WTC11 (cell line): ENCODE data around the gene ZNF491. TPM values are rescaled to one million over a fixed set of nuclear protein-coding genes. Genes with fewer than 3 reads are reported as not detected.

ENCODE experiments used
- ATAC-seq: fragments of 200-7000 bp; cut with Tn5 transposase; 2 replicates; pipeline ENCODE4 v1.10.0; 2021; ENCODE audit warnings: mild to moderate bottlenecking, moderate library complexity
- CTCF ChIA-PET: fragments of 300-600 bp; sonication (Branson Sonifier 250); formaldehyde crosslinking; loops from one replicate; lab custom pipeline; 2021; ENCODE audit warnings: antibody characterized with exemption; lab: Charles Lee
- POLR2A ChIA-PET: fragments of 350-600 bp; sonication (Branson Sonifier 250); formaldehyde crosslinking; loops from one replicate; lab custom pipeline; 2021; ENCODE audit warnings: antibody characterized with exemption; lab: Charles Lee
- DNase-seq: peaks from one replicate; pipeline ENCODE4 v3.0.0; 2021; ENCODE audit warnings: low spot score
- H3K27ac Mint-ChIP-seq: 2 replicates; pipeline ENCODE4 v1.8.0; 2021; ENCODE audit warnings: mixed read lengths
- H3K27me3 Mint-ChIP-seq: 2 replicates; pipeline ENCODE4 v1.8.0; 2021; ENCODE audit warnings: low read depth, mild to moderate bottlenecking, moderate library complexity, mixed read lengths
- H3K36me3 Mint-ChIP-seq: 2 replicates; pipeline ENCODE4 v1.8.0; 2021; ENCODE audit warnings: mixed read lengths
- H3K4me1 Mint-ChIP-seq: 2 replicates; pipeline ENCODE4 v1.8.0; 2022; ENCODE audit warnings: mixed read lengths
- H3K4me3 Mint-ChIP-seq: 2 replicates; pipeline ENCODE4 v1.8.0; 2021; ENCODE audit warnings: mild to moderate bottlenecking, moderate library complexity, mixed read lengths
- H3K9me3 Mint-ChIP-seq: 2 replicates; pipeline ENCODE4 v1.8.0; 2021; ENCODE audit warnings: mixed read lengths
- AFF4 ChIP-seq: sonication (generic); formaldehyde crosslinking; IDR thresholded peaks from 2 replicates; pipeline ENCODE4 v1.8.1; 2023; ENCODE audit warnings: mild to moderate bottlenecking, missing genetic modification reagents, borderline replicate concordance
- AR ChIP-seq: fragments of 250-450 bp; sonication (Bioruptor Pico); IDR thresholded peaks from 2 replicates; pipeline ENCODE4 v1.9.0; 2021; ENCODE audit warnings: mild to moderate bottlenecking
- ATF1 ChIP-seq: sonication (generic); formaldehyde crosslinking; IDR thresholded peaks from 2 replicates; pipeline ENCODE4 v1.8.1; 2023; ENCODE audit warnings: mild to moderate bottlenecking, moderate library complexity, missing genetic modification reagents
- CREM ChIP-seq: sonication (generic); formaldehyde crosslinking; IDR thresholded peaks from 2 replicates; pipeline ENCODE4 v1.8.1; 2022; ENCODE audit warnings: mild to moderate bottlenecking, missing genetic modification reagents, moderate library complexity
- FOXP4 ChIP-seq: sonication (generic); formaldehyde crosslinking; IDR thresholded peaks from 2 replicates; pipeline ENCODE4 v1.8.0; 2022; ENCODE audit warnings: mild to moderate bottlenecking, missing genetic modification reagents
- GABPB1 ChIP-seq: sonication (generic); formaldehyde crosslinking; IDR thresholded peaks from 2 replicates; pipeline ENCODE4 v1.8.1; 2023; ENCODE audit warnings: mild to moderate bottlenecking, missing genetic modification reagents
- KAT7 ChIP-seq: sonication (generic); formaldehyde crosslinking; IDR thresholded peaks from 2 replicates; pipeline ENCODE4 v1.8.1; 2023; ENCODE audit warnings: missing genetic modification reagents, mild to moderate bottlenecking, borderline replicate concordance
- NFYB ChIP-seq: sonication (generic); formaldehyde crosslinking; conservative IDR thresholded peaks from 2 replicates; pipeline ENCODE4 v1.8.0; 2022; ENCODE audit warnings: low read depth, missing genetic modification reagents
- SP1 ChIP-seq: sonication (generic); formaldehyde crosslinking; conservative IDR thresholded peaks from 2 replicates; pipeline ENCODE4 v1.8.1; 2022; ENCODE audit warnings: missing genetic modification reagents
- ZNF138 ChIP-seq: sonication (generic); formaldehyde crosslinking; conservative IDR thresholded peaks from 2 replicates; pipeline ENCODE4 v1.8.1; 2022; ENCODE audit warnings: mild to moderate bottlenecking, moderate library complexity, missing genetic modification reagents
- ZNF532 ChIP-seq: fragments of 250-450 bp; sonication (Bioruptor Pico); IDR thresholded peaks from 2 replicates; pipeline ENCODE4 v1.9.0; 2021; ENCODE audit warnings: mild to moderate bottlenecking, borderline replicate concordance
- total RNA-seq: library from RNA; stranded (reverse); gene quantifications from 3 replicates; pipeline ENCODE4 v1.2.3, GENCODE V29; 2021
- TF ChIP-seq, protein P1 (sequence below): sonication (generic); formaldehyde crosslinking; IDR thresholded peaks from 2 replicates; pipeline ENCODE4 v1.8.0; 2023; ENCODE audit warnings: missing genetic modification reagents, mild to moderate bottlenecking, borderline replicate concordance

The ZNF491 gene
- total RNA-seq, 1 experiment from 2014 or later, result 2.1 TPM

DNA sequence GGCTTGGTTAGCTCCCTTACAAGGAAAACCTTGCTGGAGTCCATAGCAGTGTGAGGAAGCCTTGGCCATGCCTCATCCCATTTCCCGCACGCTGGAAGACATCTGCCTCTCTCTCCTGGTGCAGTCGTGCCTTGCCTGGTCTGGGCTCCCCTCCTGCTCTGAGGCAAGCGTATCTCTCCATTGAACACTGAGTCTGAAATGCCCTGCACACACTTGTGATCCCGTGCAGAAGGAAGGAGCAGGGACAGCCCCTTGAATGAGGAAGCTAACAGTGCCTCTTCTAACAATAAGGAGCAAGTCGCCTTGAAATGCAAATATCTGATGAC lies 15.3 kb downstream of the ZNF491 start:
- Mint-ChIP-seq H3K4me1 (peaks cover 18% of the 10 kb centered on the region), H3K9me3 (peaks cover 4% of the 10 kb centered on the region; the same call in 1 of the 2 replicates), H3K27me3 (peaks cover 56% of the 10 kb centered on the region), H3K4me3 (peak overlapping the region; percentile 90), H3K36me3 (no peaks in the 10 kb centered on the region; the same call in 1 of the 2 replicates), H3K27ac (peak overlapping the region; percentile 28; the same call in 1 of the 2 replicates)
- no peak for DNase-seq
- peak; percentile 28 for ATAC-seq
- no peak for TF ChIP-seq ATF1 (CRISPR knock-in tag)
- TF ChIP-seq KAT7, result 0 out of 2 replicates have a peak, but pooled peaks have one; percentile 25
- no peak for TF ChIP-seq ZNF532 (CRISPR knock-in tag)
- TF ChIP-seq AFF4 (CRISPR knock-in tag), result no peak
- CTCF ChIA-PET, result interaction anchor here (1.0 to 6.6 kb wide), 4 partner anchors 15 to 154 kb away, joined by 4 to 100 read pairs (median 4); partner anchors contain the start of gene ZNF491
- POLR2A ChIA-PET, result interaction anchor here (0.5 to 1.3 kb wide), 3 partner anchors 16 to 47 kb away, joined by 3 to 4 read pairs (median 4); no protein-coding TSS in a partner anchor

DNA sequence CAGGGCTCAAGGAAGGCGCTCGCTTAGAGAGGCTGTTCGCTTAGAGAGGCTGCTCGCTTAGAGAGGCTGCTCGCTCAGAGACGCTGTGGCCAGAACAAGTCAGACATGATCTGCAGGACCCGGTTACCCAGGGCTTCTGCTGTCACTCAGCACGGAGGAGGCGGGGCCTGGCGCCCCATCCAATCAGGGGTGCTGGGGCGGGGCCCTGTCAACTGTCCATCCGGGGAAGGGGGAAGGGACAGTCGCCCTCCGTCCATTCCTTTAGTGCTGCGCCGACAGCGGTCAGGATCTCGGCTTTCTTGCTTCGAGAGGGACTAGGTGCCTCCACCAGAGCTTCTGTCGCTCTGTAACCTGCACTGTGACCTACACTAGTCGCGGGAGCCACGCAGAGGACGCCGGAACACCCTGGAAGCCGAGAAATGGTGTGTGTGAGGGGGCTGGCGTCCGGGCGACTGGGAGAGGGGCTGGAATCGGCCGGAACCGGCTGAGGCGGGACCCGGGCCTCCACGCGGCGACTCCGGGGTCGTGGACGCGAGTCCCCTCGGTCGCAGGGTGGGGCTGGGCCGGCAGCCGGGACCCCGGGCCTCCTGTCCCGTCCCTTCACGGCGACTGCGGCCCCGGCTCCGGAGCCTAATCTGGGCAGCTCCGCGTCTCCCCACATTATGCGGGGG lies 15.8 kb downstream of the ZNF491 start, which contains the start of gene ZNF440:
ZNF440 (plus strand) TSS at position 245 of the 671 bp plus-strand sequence; CDS start at position 420, 175 bp downstream.
- H3K27ac Mint-ChIP-seq, result peak within 1 kb of the TSS; percentile 72

More for the DNA sequence above, 15.8 kb downstream of the ZNF491 start, which contains the start of gene ZNF440:
- H3K4me1 Mint-ChIP-seq, result peaks cover 18% of the 10 kb centered on the region
- peaks cover 53% of the 10 kb centered on the region for H3K27me3 Mint-ChIP-seq
- TF ChIP-seq, protein P1, sequence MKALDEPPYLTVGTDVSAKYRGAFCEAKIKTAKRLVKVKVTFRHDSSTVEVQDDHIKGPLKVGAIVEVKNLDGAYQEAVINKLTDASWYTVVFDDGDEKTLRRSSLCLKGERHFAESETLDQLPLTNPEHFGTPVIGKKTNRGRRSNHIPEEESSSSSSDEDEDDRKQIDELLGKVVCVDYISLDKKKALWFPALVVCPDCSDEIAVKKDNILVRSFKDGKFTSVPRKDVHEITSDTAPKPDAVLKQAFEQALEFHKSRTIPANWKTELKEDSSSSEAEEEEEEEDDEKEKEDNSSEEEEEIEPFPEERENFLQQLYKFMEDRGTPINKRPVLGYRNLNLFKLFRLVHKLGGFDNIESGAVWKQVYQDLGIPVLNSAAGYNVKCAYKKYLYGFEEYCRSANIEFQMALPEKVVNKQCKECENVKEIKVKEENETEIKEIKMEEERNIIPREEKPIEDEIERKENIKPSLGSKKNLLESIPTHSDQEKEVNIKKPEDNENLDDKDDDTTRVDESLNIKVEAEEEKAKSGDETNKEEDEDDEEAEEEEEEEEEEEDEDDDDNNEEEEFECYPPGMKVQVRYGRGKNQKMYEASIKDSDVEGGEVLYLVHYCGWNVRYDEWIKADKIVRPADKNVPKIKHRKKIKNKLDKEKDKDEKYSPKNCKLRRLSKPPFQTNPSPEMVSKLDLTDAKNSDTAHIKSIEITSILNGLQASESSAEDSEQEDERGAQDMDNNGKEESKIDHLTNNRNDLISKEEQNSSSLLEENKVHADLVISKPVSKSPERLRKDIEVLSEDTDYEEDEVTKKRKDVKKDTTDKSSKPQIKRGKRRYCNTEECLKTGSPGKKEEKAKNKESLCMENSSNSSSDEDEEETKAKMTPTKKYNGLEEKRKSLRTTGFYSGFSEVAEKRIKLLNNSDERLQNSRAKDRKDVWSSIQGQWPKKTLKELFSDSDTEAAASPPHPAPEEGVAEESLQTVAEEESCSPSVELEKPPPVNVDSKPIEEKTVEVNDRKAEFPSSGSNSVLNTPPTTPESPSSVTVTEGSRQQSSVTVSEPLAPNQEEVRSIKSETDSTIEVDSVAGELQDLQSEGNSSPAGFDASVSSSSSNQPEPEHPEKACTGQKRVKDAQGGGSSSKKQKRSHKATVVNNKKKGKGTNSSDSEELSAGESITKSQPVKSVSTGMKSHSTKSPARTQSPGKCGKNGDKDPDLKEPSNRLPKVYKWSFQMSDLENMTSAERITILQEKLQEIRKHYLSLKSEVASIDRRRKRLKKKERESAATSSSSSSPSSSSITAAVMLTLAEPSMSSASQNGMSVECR, result peak; percentile 74; the same call in 1 of the 2 replicates
- TF ChIP-seq SP1, result peak; percentile 78
- TF ChIP-seq NFYB (CRISPR knock-in tag), result peak; percentile 83
- TF ChIP-seq CREM, result 0 out of 2 replicates have a peak, but pooled peaks have one; percentile 34
- TF ChIP-seq ZNF138 (CRISPR knock-in tag), result no peak
- TF ChIP-seq FOXP4 (CRISPR knock-in tag), result no peak
- 0 out of 2 replicates have a peak, but pooled peaks have one; percentile 17 for TF ChIP-seq GABPB1
- no peak for TF ChIP-seq AR (CRISPR knock-in tag)
- TF ChIP-seq, all 79 proteins: peak for 5
- DNase-seq, result peak; percentile 98
- ChIA-PET POLR2A (interaction anchor here (0.5 to 1.3 kb wide), 3 partner anchors 16 to 47 kb away, joined by 3 to 4 read pairs (median 4); no protein-coding TSS in a partner anchor), CTCF (interaction anchor here (0.6 to 6.6 kb wide), 7 partner anchors 16 to 173 kb away, joined by 3 to 100 read pairs (median 4); partner anchors contain the start of gene ZNF491)
- Mint-ChIP-seq H3K9me3 (no peaks in the 10 kb centered on the region), H3K4me3 (peak within 1 kb of the TSS; percentile 90), H3K36me3 (no peaks in the 10 kb centered on the region)
- ATAC-seq, result peak; percentile 98
